ENCODE data around the gene MACROD2. TPM values are rescaled to one million over a fixed set of nuclear protein-coding genes. Genes with fewer than 3 reads are reported as not detected.
"Not testable (repeated sequence)": the region's sequence is repeated elsewhere in the genome, so short reads cannot be mapped to it uniquely, and the experiment has no call there.

The MACROD2 gene
- total and polyA plus RNA-seq, 2 donors (not counting 1 experiment from before 2014, with no cell fraction given) = 5.3 to 6.7 TPM

GRCh38 chr20:15985494-15986368 is 1990.4 kb downstream of the MACROD2 start:
- H3K9me3 Mint-ChIP-seq (ENCODE audit: insufficient read depth) = not testable (repeated sequence)

GRCh38 chr20:15986690-15987089 is 1991.4 kb downstream of the MACROD2 start:
- peak; percentile 80 for ATAC-seq (ENCODE audit: low read depth)
- CTCF ChIA-PET = interaction anchor here (1.1 kb wide), 1 partner anchor 278 kb away, joined by 3 read pairs; no protein-coding TSS in a partner anchor
- H3K9me3 Mint-ChIP-seq (ENCODE audit: insufficient read depth) = no peaks in the 10 kb centered on the region
- H3K4me3 Mint-ChIP-seq = peak overlapping the region; percentile 82
- H3K4me1 ChIP-seq (ENCODE audit: control insufficient read depth in 2 of 2, insufficient read depth in 2 of 2, low read length in 2 of 2) = peaks cover 21 to 22% of the 10 kb centered on the region in 2 donors
- H3K27me3 Mint-ChIP-seq = no peaks in the 10 kb centered on the region
- peak overlapping the region; percentile 79 for H3K4me2 ChIP-seq (replicated peaks; ENCODE audit: low read depth, low read length, poor library complexity, severe bottlenecking)
- no peaks in the 10 kb centered on the region for H3K9me3 ChIP-seq (ENCODE audit: control extremely low read depth in 1 of 3, control insufficient read depth in 2 of 3, insufficient read depth in 1 of 3, low read length in 2 of 3)
- peak overlapping the region in 3 of 5 experiments; percentile 33 to 65 (median 35) for H3K4me3 ChIP-seq (ENCODE audit: control extremely low read depth in 1 of 5, extremely low read depth in 1 of 5, insufficient read depth in 1 of 5, low read depth in 2 of 5, low read length in 4 of 5)
- peak overlapping the region; percentile 63 to 73 for H3K27ac ChIP-seq (ENCODE audit: low read length in 2 of 2)
- peak overlapping the region; percentile 92 for H3K27ac Mint-ChIP-seq
- H3K9ac ChIP-seq (ENCODE audit: low read length) = peak overlapping the region; percentile 56
- H3K4me1 Mint-ChIP-seq = peaks cover 31% of the 10 kb centered on the region
- no peaks in the 10 kb centered on the region for H4K20me1 ChIP-seq (ENCODE audit: control insufficient read depth, insufficient read depth, low read length, poor library complexity, severe bottlenecking)
- H2AFZ ChIP-seq (ENCODE audit: insufficient read depth, low read depth, low read length, poor library complexity, severe bottlenecking) = peak overlapping the region; percentile 77
- H3K36me3 ChIP-seq (replicated peaks in 1 of 2; ENCODE audit: control extremely low read depth in 1 of 2, control insufficient read depth in 1 of 2, extremely low read depth in 1 of 2, insufficient read depth in 2 of 2, low read length in 1 of 2) = peaks cover 2 to 12% of the 10 kb centered on the region in 2 experiments
- no peaks in the 10 kb centered on the region for H3K27me3 ChIP-seq (replicated peaks in 1 of 4; ENCODE audit: control extremely low read depth in 1 of 4, control insufficient read depth in 3 of 4, insufficient read depth in 4 of 4, low read length in 3 of 4)
- TF ChIP-seq CTCF (IDR thresholded peaks at IDR 0.05) = no peak
- no peak for TF ChIP-seq EZH2 (IDR thresholded peaks at IDR 0.05; ENCODE audit: borderline replicate concordance, insufficient read depth, low read depth, low read length, poor library complexity, severe bottlenecking)
- intact Hi-C loops (cut with micrococcal nuclease) = loop anchor here (1.0 to 5.0 kb wide), 5 partner anchors 49 to 171 kb away; no protein-coding TSS in a partner anchor
- no CpG with 5 or more reads among the region's 3 CpGs for WGBS (ENCODE audit: insufficient coverage)
- no peaks in the 10 kb centered on the region for H3K79me2 ChIP-seq (ENCODE audit: control insufficient read depth, insufficient read depth, low read length)
- POLR2A ChIA-PET = interaction anchor here (0.7 to 1.9 kb wide), 3 partner anchors 9 to 172 kb away, joined by 3 to 4 read pairs (median 4); no protein-coding TSS in a partner anchor
- peak; percentile 31 for DNase-seq

More at GRCh38 chr20:15985494-15986368, 1990.4 kb downstream of the MACROD2 start:
- Histone ChIP-seq H2AFZ (ENCODE audit: insufficient read depth, low read depth, low read length, poor library complexity, severe bottlenecking) (peak overlapping the region; percentile 77), H3K4me2 (replicated peaks; ENCODE audit: low read depth, low read length, poor library complexity, severe bottlenecking) (peak overlapping the region; percentile 79), H3K4me1 (ENCODE audit: control insufficient read depth in 2 of 2, insufficient read depth in 2 of 2, low read length in 2 of 2) (peaks cover 21 to 22% of the 10 kb centered on the region in 2 donors), H3K27ac (ENCODE audit: low read length in 2 of 2) (peak overlapping the region; percentile 63 to 73), H3K4me3 (ENCODE audit: control extremely low read depth in 1 of 5, extremely low read depth in 1 of 5, insufficient read depth in 1 of 5, low read depth in 2 of 5, low read length in 4 of 5) (peak overlapping the region in 4 of 5 experiments; percentile 21 to 65 (median 34)), H3K36me3 (replicated peaks in 1 of 2; ENCODE audit: control extremely low read depth in 1 of 2, control insufficient read depth in 1 of 2, extremely low read depth in 1 of 2, insufficient read depth in 2 of 2, low read length in 1 of 2) (peaks cover 2 to 12% of the 10 kb centered on the region in 2 experiments), H3K9ac (ENCODE audit: low read length) (peak overlapping the region; percentile 56)
- H3K9me3 ChIP-seq (ENCODE audit: control extremely low read depth in 1 of 3, control insufficient read depth in 2 of 3, insufficient read depth in 1 of 3, low read length in 2 of 3); H3K79me2 ChIP-seq (ENCODE audit: control insufficient read depth, insufficient read depth, low read length); H3K27me3 ChIP-seq (replicated peaks in 1 of 4; ENCODE audit: control extremely low read depth in 1 of 4, control insufficient read depth in 3 of 4, insufficient read depth in 4 of 4, low read length in 3 of 4); H3K27me3 Mint-ChIP-seq; H4K20me1 ChIP-seq (ENCODE audit: control insufficient read depth, insufficient read depth, low read length, poor library complexity, severe bottlenecking): not testable (repeated sequence)
- DNase-seq (peak; percentile 75), ATAC-seq (ENCODE audit: low read depth) (peak; percentile 57)
- WGBS (ENCODE audit: insufficient coverage) = 90% methylated on average over 9 of the region's 26 CpGs
- POLR2A ChIA-PET = interaction anchor here (0.8 to 1.9 kb wide), 2 partner anchors 8 to 173 kb away, joined by 4 read pairs; no protein-coding TSS in a partner anchor
- H3K4me3 Mint-ChIP-seq = peak overlapping the region; percentile 82
- CTCF ChIA-PET = interaction anchor here (1.1 kb wide), 1 partner anchor 277 kb away, joined by 3 read pairs; no protein-coding TSS in a partner anchor
- intact Hi-C loops (cut with micrococcal nuclease) = loop anchor here (1.0 to 5.0 kb wide), 5 partner anchors 48 to 172 kb away; no protein-coding TSS in a partner anchor
- H3K27ac Mint-ChIP-seq = peak overlapping the region; percentile 97
- H3K4me1 Mint-ChIP-seq = peaks cover 34% of the 10 kb centered on the region
